Renal cortex interstitium (tissue), 11 donors: ENCODE measurements around the gene COX5A. TPM values are rescaled to one million over a fixed set of nuclear protein-coding genes. Genes with fewer than 3 reads are reported as not detected.
"Not testable (repeated sequence)": the region's sequence is repeated elsewhere in the genome, so short reads cannot be mapped to it uniquely, and the experiment has no call there.

Experiments
- DNase-seq, 11 donors: peaks; one replicate each; pipeline ENCODE4 v3.0.0-alpha.2; 2013; ENCODE audit warnings: low read depth in 9 of 11, low spot score in 4 of 11; ENCODE audit errors: extremely low read depth in 1 of 11
- polyA plus RNA-seq, 3 donors: library from polyadenylated mRNA; unstranded; fragments of 120-200 nt; gene quantifications; one replicate each; pipeline ENCODE4 v1.2.1, GENCODE V29; 2013; ENCODE audit not compliant: insufficient read length in 3 of 3

COX5A gene
- polyA plus RNA-seq, 3 donors: 183 to 221 (median 217) TPM

GRCh38 chr15:74908635-74909034 is 29.2 kb downstream of the COX5A start:
- no peak for DNase-seq

GRCh38 chr15:74907163-74907870 is 30.6 kb downstream of the COX5A start:
- peak in 1 of 11 donors; percentile 7 for DNase-seq

GRCh38 chr15:74906450-74907162 is 31.3 kb downstream of the COX5A start, which contains the start of gene FAM219B:
Gene FAM219B (minus strand): TSS chr15:74906851. CDS start chr15:74906800, 51 bp downstream.
- peak; percentile 68 to 88 (median 83) for DNase-seq

- peak in 3 of 11 donors; percentile 8 to 27 (median 10) for DNase-seq
Measured at GRCh38 chr15:74906067-74906449, 31.8 kb downstream of the COX5A start.

GRCh38 chr15:74904190-74904805 is 33.6 kb downstream of the COX5A start:
- DNase-seq: no peak

- DNase-seq: no peak
Measured at GRCh38 chr15:74903676-74904075, 34.2 kb downstream of the COX5A start.

GRCh38 chr15:74902295-74903075 is 35.4 kb downstream of the COX5A start:
- DNase-seq: no peak

- peak in 3 of 11 donors; percentile 29 to 51 (median 39) for DNase-seq
Measured at GRCh38 chr15:74901612-74902063, 36.2 kb downstream of the COX5A start.

- no peak for DNase-seq
Measured at GRCh38 chr15:74897300-74897701, 40.6 kb downstream of the COX5A start.

- DNase-seq: no peak
Measured at GRCh38 chr15:74896316-74896715, 41.6 kb downstream of the COX5A start.

GRCh38 chr15:74895830-74896229 is 42.0 kb downstream of the COX5A start:
- no peak for DNase-seq

- not testable (repeated sequence) for DNase-seq
Measured at GRCh38 chr15:74894383-74894782, 43.5 kb downstream of the COX5A start.

GRCh38 chr15:74893627-74894026 is 44.2 kb downstream of the COX5A start:
- no peak for DNase-seq

- DNase-seq: no peak
Measured at GRCh38 chr15:74892931-74893330, 44.9 kb downstream of the COX5A start.

GRCh38 chr15:74892313-74892712 is 45.6 kb downstream of the COX5A start:
- DNase-seq: no peak

GRCh38 chr15:74891469-74891868 is 46.4 kb downstream of the COX5A start:
- no peak for DNase-seq

- no peak for DNase-seq
Measured at GRCh38 chr15:74890665-74890960, 47.3 kb downstream of the COX5A start.

GRCh38 chr15:74889883-74890664 is 47.8 kb downstream of the COX5A start, which contains the start of gene MPI:
Gene MPI (plus strand): TSS chr15:74890042. CDS start chr15:74890074, 32 bp downstream.
- peak in 9 of 11 donors; percentile 67 to 81 (median 78) for DNase-seq
